A549 (cell line): Measurements from ENCODE around the gene STAU1. TPM values are rescaled to one million over a fixed set of nuclear protein-coding genes. Genes with fewer than 3 reads are reported as not detected.

ENCODE experiments used
- ATAC-seq, 2 experiments: fragments of 200-7000 bp in 1 of 2; fragments of >200 bp in 1 of 2; cut with Nextera tagmentation in 1 of 2; cut with Tn5 transposase in 1 of 2; 3 replicates each; pipeline versions ENCODE4 v1.8.0 to v1.9.1; 2018 to 2020; ENCODE audit warnings: mild to moderate bottlenecking in 1 of 2, moderate library complexity in 1 of 2
- CTCF ChIA-PET: fragments of 300-600 bp; sonication (Branson Sonifier 250); formaldehyde crosslinking; extraction: SDS; loops from one replicate; lab custom pipeline; 2021; ENCODE audit warnings: antibody characterized with exemption, inconsistent platforms; lab: Yijun Ruan, JAX
- POLR2A ChIA-PET: fragments of 350-600 bp; formaldehyde crosslinking; extraction: SDS; loops from one replicate; lab custom pipeline; 2021; ENCODE audit warnings: antibody characterized with exemption, inconsistent platforms; lab: Yijun Ruan, JAX
- DNase-seq, 2 experiments: peaks; one replicate each; pipeline versions ENCODE4 v3.0.0 to v3.0.0-alpha.2; 2011 to 2016; ENCODE audit warnings: low read depth in 1 of 2, low spot score in 1 of 2
- FAIRE-seq: peaks from 2 replicates; lab custom pipeline; 2011; peaks lifted over from hg19 to GRCh38; lab: Jason Lieb, UNC
- H3K27ac ChIP-seq, 2 experiments: fragments of >200 bp; sonication (Bioruptor Twin); formaldehyde crosslinking; 3 replicates each; pipeline ENCODE4 v1.5.1; 2016 to 2017
- H3K4me1 ChIP-seq: fragments of >200 bp; sonication (Bioruptor Twin); formaldehyde crosslinking; 3 replicates; pipeline ENCODE4 v1.6.1; 2016
- H3K4me2 ChIP-seq: fragments of >200 bp; sonication (Bioruptor Twin); formaldehyde crosslinking; 3 replicates; pipeline ENCODE4 v1.6.1; 2016
- H3K4me3 ChIP-seq: fragments of >200 bp; sonication (Bioruptor Twin); formaldehyde crosslinking; 3 replicates; pipeline ENCODE4 v1.5.1; 2016
- H3K9me3 ChIP-seq: fragments of >200 bp; sonication (Bioruptor Twin); formaldehyde crosslinking; 3 replicates; pipeline ENCODE4 v1.6.1; 2016
- BCL3 ChIP-seq: fragments of >200 bp; sonication (Bioruptor Twin); formaldehyde crosslinking; IDR thresholded peaks from 3 replicates; pipeline ENCODE4 v1.6.1; 2016
- CBX2 ChIP-seq: fragments of 200-600 bp; sonication (generic); IDR thresholded peaks from 2 replicates; pipeline ENCODE4 v1.6.1; 2016; ENCODE audit warnings: low read depth, mild to moderate bottlenecking, borderline replicate concordance
- CEBPB ChIP-seq, 2 experiments: fragments of >200 bp in 1 of 2; sonication (Bioruptor Twin) in 1 of 2; formaldehyde crosslinking in 1 of 2; IDR thresholded peaks; 2 replicates each; pipeline ENCODE4 v1.6.1; 2012 to 2016
- CHD2 ChIP-seq: fragments of 150-350 bp; IDR thresholded peaks from 2 replicates; pipeline ENCODE4 v1.6.1; 2014; ENCODE audit warnings: low read length; ENCODE audit not compliant: partially characterized antibody
- FOSB ChIP-seq: fragments of 250-450 bp; sonication (Bioruptor Pico); IDR thresholded peaks from 2 replicates; pipeline ENCODE4 v1.5.0; 2020; ENCODE audit warnings: mild to moderate bottlenecking, moderate library complexity
- FOSL2 ChIP-seq, 2 experiments: fragments of 450-650 bp in 1 of 2; fragments of >200 bp in 1 of 2; sonication (Bioruptor Twin) in 1 of 2; formaldehyde crosslinking; IDR thresholded peaks; 2 replicates each; pipeline versions ENCODE4 v1.5.0 to v1.6.1; 2016 to 2020; ENCODE audit warnings: mild to moderate bottlenecking in 1 of 2, moderate library complexity in 1 of 2
- GATA3 ChIP-seq: IDR thresholded peaks from 2 replicates; pipeline ENCODE4 v1.6.1; 2012; ENCODE audit warnings: borderline replicate concordance
- HDAC2 ChIP-seq: fragments of 200-600 bp; sonication (generic); IDR thresholded peaks from 2 replicates; pipeline ENCODE4 v1.6.1; 2016
- HOXA7 ChIP-seq: fragments of 250-450 bp; sonication (Bioruptor Pico); IDR thresholded peaks from 2 replicates; pipeline ENCODE4 v1.5.0; 2020; ENCODE audit warnings: mild to moderate bottlenecking, moderate library complexity
- HOXB13 ChIP-seq: fragments of 250-450 bp; sonication (Bioruptor Pico); IDR thresholded peaks from 2 replicates; pipeline ENCODE4 v1.5.0; 2020; ENCODE audit warnings: low read depth, mild to moderate bottlenecking, moderate library complexity
- JUN ChIP-seq, 2 experiments: fragments of >200 bp; sonication (Bioruptor Twin); formaldehyde crosslinking; IDR thresholded peaks; 2 replicates in 1 of 2; 3 replicates in 1 of 2; pipeline ENCODE4 v1.6.1; 2016 to 2017
- JUNB ChIP-seq: fragments of >200 bp; sonication (Bioruptor Twin); formaldehyde crosslinking; IDR thresholded peaks from 2 replicates; pipeline ENCODE4 v1.6.1; 2016
- KDM5A ChIP-seq: fragments of 200-600 bp; sonication (generic); IDR thresholded peaks from 2 replicates; pipeline ENCODE4 v1.6.1; 2016; ENCODE audit warnings: antibody characterized with exemption, mild to moderate bottlenecking
- MYC ChIP-seq: IDR thresholded peaks from 2 replicates; pipeline ENCODE4 v1.6.1; 2012; ENCODE audit warnings: mild to moderate bottlenecking, inconsistent platforms, low read length, improper control_type of control experiment, borderline replicate concordance
- PHF8 ChIP-seq: fragments of 200-600 bp; sonication (generic); IDR thresholded peaks from 2 replicates; pipeline ENCODE4 v1.6.1; 2016; ENCODE audit warnings: low read depth, mild to moderate bottlenecking, antibody characterized with exemption, moderate library complexity, borderline replicate concordance
- REST ChIP-seq: fragments of 200-600 bp; sonication (generic); IDR thresholded peaks from 2 replicates; pipeline ENCODE4 v1.6.1; 2016; ENCODE audit warnings: antibody characterized with exemption, mild to moderate bottlenecking, moderate library complexity
- TFCP2L1 ChIP-seq: fragments of 250-450 bp; sonication (Bioruptor Pico); IDR thresholded peaks from 2 replicates; pipeline ENCODE4 v1.5.0; 2021; ENCODE audit warnings: mild to moderate bottlenecking
- TP53 ChIP-seq: fragments of 250-450 bp; sonication (Bioruptor Pico); IDR thresholded peaks from 2 replicates; pipeline ENCODE4 v1.5.0; 2021; ENCODE audit warnings: mild to moderate bottlenecking, moderate library complexity
- ZFP36 ChIP-seq: fragments of 450-650 bp; IDR thresholded peaks from 2 replicates; pipeline ENCODE4 v1.6.1; 2014; ENCODE audit warnings: borderline replicate concordance; ENCODE audit not compliant: partially characterized antibody
- ZNF302 ChIP-seq: fragments of 250-450 bp; sonication (Bioruptor Pico); IDR thresholded peaks from 2 replicates; pipeline ENCODE4 v1.9.0; 2021; ENCODE audit warnings: inconsistent platforms, mild to moderate bottlenecking, moderate library complexity
- ZSCAN20 ChIP-seq: fragments of 250-450 bp; sonication (Bioruptor Pico); IDR thresholded peaks from 2 replicates; pipeline ENCODE4 v1.8.0; 2022; ENCODE audit warnings: mild to moderate bottlenecking, moderate library complexity
- whole genome bisulfite sequencing: methylation state at CpG from one replicate; pipeline ENCODE4 v1.1.6; 2017; ENCODE audit errors: missing lambda C conversion rate; 5-methylcytosine and 5-hydroxymethylcytosine counted together
- polyA plus RNA-seq, 4 experiments: library from polyadenylated mRNA; depleted of rRNA in 3 of 4; stranded (reverse); fragments of >200 nt; fragmentation: RNase III in 1 of 4; extraction: RNeasy Plus Mini Kit Qiagen cat#74134 plus additional on column Dnase treatment in 1 of 4; gene quantifications; 2 replicates in 3 of 4; 3 replicates in 1 of 4; pipeline ENCODE4 v1.2.3, GENCODE V29; 2011 to 2017
- TF ChIP-seq, protein P1 (sequence below): fragments of >200 bp; sonication (Bioruptor Twin); formaldehyde crosslinking; IDR thresholded peaks from 3 replicates; pipeline ENCODE4 v1.5.1; 2016
- TF ChIP-seq, protein P2 (sequence below): fragments of >200 bp; sonication (Bioruptor Twin); formaldehyde crosslinking; IDR thresholded peaks from 2 replicates; pipeline ENCODE4 v1.6.1; 2016
- TF ChIP-seq, protein P3 (sequence below): fragments of 250-450 bp; sonication (Bioruptor Pico); IDR thresholded peaks from 2 replicates; pipeline ENCODE4 v1.5.0; 2021; ENCODE audit warnings: mild to moderate bottlenecking, moderate library complexity, borderline replicate concordance

The STAU1 gene
- polyA plus RNA-seq, 2 of the 4 experiments (the other 2 are of a cell fraction) = 64.0 to 74.7 TPM

DNA sequence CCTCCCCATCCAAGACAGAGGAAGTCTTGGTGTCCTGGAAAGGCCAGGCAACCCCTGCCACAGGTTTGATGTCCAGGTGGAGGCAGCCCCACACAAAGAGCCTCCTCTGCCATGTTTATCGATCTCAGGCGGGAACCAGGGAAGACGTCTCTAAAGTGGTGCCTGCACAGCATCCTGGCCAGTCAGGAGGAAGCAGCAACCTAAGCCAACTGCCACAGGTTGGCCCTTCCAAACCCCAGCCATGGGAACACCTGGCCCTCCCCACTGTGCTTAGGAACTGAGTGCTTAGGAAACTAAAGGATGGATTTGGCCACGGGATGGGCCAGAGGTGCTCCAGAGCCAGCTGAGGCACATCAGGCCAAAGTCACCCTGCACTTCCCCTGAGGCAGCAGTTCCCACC, 85.1 kb downstream of the STAU1 start:
- CTCF ChIA-PET = no interaction called here
- TF ChIP-seq TP53 (CRISPR knock-in tag) (no peak), CBX2 (no peak), JUN (IDR thresholded peaks at IDR 0.05) (no peak), BCL3 (no peak), TFCP2L1 (CRISPR knock-in tag) (no peak), CEBPB (IDR thresholded peaks at IDR 0.05) (no peak), HDAC2 (no peak), GATA3 (no peak), HOXA7 (no peak), ZFP36 (no peak), REST (no peak), ZSCAN20 (CRISPR knock-in tag) (no peak), KDM5A (no peak), PHF8 (no peak)
- TF ChIP-seq, protein P1, sequence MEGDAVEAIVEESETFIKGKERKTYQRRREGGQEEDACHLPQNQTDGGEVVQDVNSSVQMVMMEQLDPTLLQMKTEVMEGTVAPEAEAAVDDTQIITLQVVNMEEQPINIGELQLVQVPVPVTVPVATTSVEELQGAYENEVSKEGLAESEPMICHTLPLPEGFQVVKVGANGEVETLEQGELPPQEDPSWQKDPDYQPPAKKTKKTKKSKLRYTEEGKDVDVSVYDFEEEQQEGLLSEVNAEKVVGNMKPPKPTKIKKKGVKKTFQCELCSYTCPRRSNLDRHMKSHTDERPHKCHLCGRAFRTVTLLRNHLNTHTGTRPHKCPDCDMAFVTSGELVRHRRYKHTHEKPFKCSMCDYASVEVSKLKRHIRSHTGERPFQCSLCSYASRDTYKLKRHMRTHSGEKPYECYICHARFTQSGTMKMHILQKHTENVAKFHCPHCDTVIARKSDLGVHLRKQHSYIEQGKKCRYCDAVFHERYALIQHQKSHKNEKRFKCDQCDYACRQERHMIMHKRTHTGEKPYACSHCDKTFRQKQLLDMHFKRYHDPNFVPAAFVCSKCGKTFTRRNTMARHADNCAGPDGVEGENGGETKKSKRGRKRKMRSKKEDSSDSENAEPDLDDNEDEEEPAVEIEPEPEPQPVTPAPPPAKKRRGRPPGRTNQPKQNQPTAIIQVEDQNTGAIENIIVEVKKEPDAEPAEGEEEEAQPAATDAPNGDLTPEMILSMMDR = no peak
- TF ChIP-seq, protein P2, sequence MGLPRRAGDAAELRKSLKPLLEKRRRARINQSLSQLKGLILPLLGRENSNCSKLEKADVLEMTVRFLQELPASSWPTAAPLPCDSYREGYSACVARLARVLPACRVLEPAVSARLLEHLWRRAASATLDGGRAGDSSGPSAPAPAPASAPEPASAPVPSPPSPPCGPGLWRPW = no peak
- FAIRE-seq = no peak

GRCh38 chr20:49100972-49101371, 87.2 kb downstream of the STAU1 start:
- FAIRE-seq (no peak), ATAC-seq (no peak), DNase-seq (no peak)
- Histone ChIP-seq H3K27ac (no peak overlapping the region), H3K4me2 (no peak overlapping the region), H3K4me1 (no peaks in the 10 kb centered on the region), H3K9me3 (no peaks in the 10 kb centered on the region), H3K4me3 (no peak overlapping the region)
- CTCF ChIA-PET = interaction anchor here (0.8 to 1.7 kb wide), 5 partner anchors 24 to 116 kb away, joined by 3 to 4 read pairs (median 3); no protein-coding TSS in a partner anchor
- POLR2A ChIA-PET = no interaction called here
- WGBS = 92% methylated on average over 4 of the region's 4 CpGs
- TF ChIP-seq, protein P1 = no peak
- TF ChIP-seq CHD2 (no peak), BCL3 (no peak), HOXA7 (no peak), FOSB (CRISPR knock-in tag) (no peak), JUNB (no peak), JUN (IDR thresholded peaks at IDR 0.05) (no peak), ZNF302 (no peak), MYC (no peak), HOXB13 (CRISPR knock-in tag) (no peak), FOSL2 (IDR thresholded peaks at IDR 0.05) (no peak), FOSL2 (CRISPR knock-in tag; IDR thresholded peaks at IDR 0.05) (no peak)
- TF ChIP-seq, protein P3, sequence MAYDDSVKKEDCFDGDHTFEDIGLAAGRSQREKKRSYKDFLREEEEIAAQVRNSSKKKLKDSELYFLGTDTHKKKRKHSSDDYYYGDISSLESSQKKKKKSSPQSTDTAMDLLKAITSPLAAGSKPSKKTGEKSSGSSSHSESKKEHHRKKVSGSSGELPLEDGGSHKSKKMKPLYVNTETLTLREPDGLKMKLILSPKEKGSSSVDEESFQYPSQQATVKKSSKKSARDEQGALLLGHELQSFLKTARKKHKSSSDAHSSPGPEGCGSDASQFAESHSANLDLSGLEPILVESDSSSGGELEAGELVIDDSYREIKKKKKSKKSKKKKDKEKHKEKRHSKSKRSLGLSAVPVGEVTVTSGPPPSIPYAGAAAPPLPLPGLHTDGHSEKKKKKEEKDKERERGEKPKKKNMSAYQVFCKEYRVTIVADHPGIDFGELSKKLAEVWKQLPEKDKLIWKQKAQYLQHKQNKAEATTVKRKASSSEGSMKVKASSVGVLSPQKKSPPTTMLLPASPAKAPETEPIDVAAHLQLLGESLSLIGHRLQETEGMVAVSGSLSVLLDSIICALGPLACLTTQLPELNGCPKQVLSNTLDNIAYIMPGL (CRISPR knock-in tag) = no peak

More for the DNA sequence above, 85.1 kb downstream of the STAU1 start:
- no peak overlapping the region for H3K27ac ChIP-seq
- no peak overlapping the region for H3K4me3 ChIP-seq
- H3K9me3 ChIP-seq = no peaks in the 10 kb centered on the region
- no peaks in the 10 kb centered on the region for H3K4me1 ChIP-seq
- POLR2A ChIA-PET = no interaction called here
- 89% methylated on average over 4 of the region's 4 CpGs for WGBS
- ATAC-seq (no peak; a peak in 1 of 6 replicates), DNase-seq (no peak)
- no peak overlapping the region for H3K4me2 ChIP-seq
